GM12878 (cell line): Measurements from ENCODE around the gene DUSP8. TPM values are rescaled to one million over a fixed set of nuclear protein-coding genes. Genes with fewer than 3 reads are reported as not detected.

Experiments
- ATAC-seq: fragments of 200-7000 bp; cut with Tn5 transposase; 3 replicates; pipeline ENCODE4 v1.9.1; 2020; ENCODE audit warnings: mild to moderate bottlenecking, moderate library complexity
- BruUV-seq: library from RNA; stranded (reverse); fragments of 400-500 nt; replicated peaks from 2 replicates; lab custom pipeline; 2021; lab: Mats Ljungman, UMichigan
- CTCF ChIA-PET: fragments of 300-600 bp; sonication (Branson Sonifier 250); formaldehyde crosslinking; extraction: SDS; loops from one replicate; lab custom pipeline; 2021; ENCODE audit warnings: inconsistent platforms; lab: Yijun Ruan, JAX
- POLR2A ChIA-PET: fragments of 350-600 bp; formaldehyde crosslinking; extraction: SDS; loops from one replicate; lab custom pipeline; 2021; ENCODE audit warnings: inconsistent platforms; lab: Charles Lee
- RAD21 ChIA-PET: fragments of 300-600 bp; sonication (Branson Sonifier 250); formaldehyde crosslinking; loops from one replicate; lab custom pipeline; 2023; ENCODE audit warnings: antibody characterized with exemption; ENCODE audit not compliant: unreplicated experiment; lab: Charles Lee
- SMC1A ChIA-PET: fragments of 300-600 bp; sonication (Branson Sonifier 250); formaldehyde crosslinking; loops from one replicate; lab custom pipeline; 2023; ENCODE audit not compliant: unreplicated experiment, uncharacterized antibody; lab: Charles Lee
- DNase-seq: peaks from one replicate; pipeline ENCODE4 v3.0.0-alpha.2; 2011; ENCODE audit warnings: low read depth, low spot score
- FAIRE-seq: peaks from 3 replicates; lab custom pipeline; 2011; peaks lifted over from hg19 to GRCh38; lab: Jason Lieb, UNC
- H2AFZ ChIP-seq: 2 replicates; pipeline ENCODE4 v1.6.0; 2011; ENCODE audit warnings: low read depth, low read length, control low read depth; ENCODE audit not compliant: control insufficient read depth
- H3K27ac ChIP-seq: 2 replicates; pipeline ENCODE4 v1.5.1; 2011; ENCODE audit warnings: control low read depth; ENCODE audit not compliant: control insufficient read depth, insufficient read depth
- H3K27me3 ChIP-seq, 2 experiments: replicated peaks in 1 of 2; 2 replicates each; pipeline versions ENCODE4 v1.6.0 to v1.6.1; 2011; ENCODE audit warnings: low read length in 1 of 2; ENCODE audit not compliant: control insufficient read depth in 2 of 2, insufficient read depth in 2 of 2
- H3K36me3 ChIP-seq, 2 experiments: 2 replicates each; pipeline ENCODE4 v1.5.1; 2011; ENCODE audit warnings: low read length in 1 of 2; ENCODE audit not compliant: control insufficient read depth in 2 of 2, insufficient read depth in 2 of 2
- H3K4me1 ChIP-seq: 2 replicates; pipeline ENCODE4 v1.6.1; 2011; ENCODE audit warnings: mild to moderate bottlenecking, low read length, moderate library complexity, mixed read lengths; ENCODE audit not compliant: control insufficient read depth, insufficient read depth
- H3K4me2 ChIP-seq: 2 replicates; pipeline ENCODE4 v1.6.0; 2011; ENCODE audit warnings: control low read depth; ENCODE audit not compliant: control insufficient read depth, insufficient read depth
- H3K4me3 ChIP-seq: fragments of 200-600 bp; sonication (generic); 2 replicates; pipeline ENCODE4 v1.5.1; 2016
- H3K79me2 ChIP-seq: 2 replicates; pipeline ENCODE4 v1.6.0; 2011; ENCODE audit warnings: low read length; ENCODE audit not compliant: control insufficient read depth, insufficient read depth
- H3K9ac ChIP-seq: 2 replicates; pipeline ENCODE4 v1.8.0; 2011; ENCODE audit warnings: low read length, control low read depth, mixed read lengths; ENCODE audit not compliant: control insufficient read depth, insufficient read depth
- H3K9me3 ChIP-seq: replicated peaks from 3 replicates; pipeline ENCODE4 v1.5.1; 2011; ENCODE audit warnings: mild to moderate bottlenecking, low read length; ENCODE audit not compliant: control insufficient read depth, insufficient read depth
- H4K20me1 ChIP-seq: 2 replicates; pipeline ENCODE4 v1.6.0; 2011; ENCODE audit not compliant: control insufficient read depth, insufficient read depth
- GABPA ChIP-seq: IDR thresholded peaks from 2 replicates; pipeline ENCODE4 v1.6.1; 2014; ENCODE audit warnings: antibody characterized with exemption, low read depth, mild to moderate bottlenecking, inconsistent platforms
- KLF5 ChIP-seq: fragments of 450-650 bp; IDR thresholded peaks from 2 replicates; pipeline ENCODE4 v1.6.1; 2014; ENCODE audit warnings: mild to moderate bottlenecking; ENCODE audit not compliant: partially characterized antibody
- MEF2A ChIP-seq: IDR thresholded peaks from 2 replicates; pipeline ENCODE4 v1.6.1; 2011; ENCODE audit warnings: low read depth, mild to moderate bottlenecking, low read length, moderate library complexity; ENCODE audit not compliant: insufficient read depth
- NFIC ChIP-seq: IDR thresholded peaks from 2 replicates; pipeline ENCODE4 v1.6.1; 2012; ENCODE audit warnings: low read depth, mild to moderate bottlenecking, inconsistent platforms, low read length, moderate library complexity
- NR2C1 ChIP-seq: fragments of 450-650 bp; IDR thresholded peaks from 2 replicates; pipeline ENCODE4 v1.6.1; 2017; ENCODE audit warnings: antibody characterized with exemption, mild to moderate bottlenecking, moderate library complexity
- REST ChIP-seq: IDR thresholded peaks from 2 replicates; pipeline ENCODE4 v1.6.1; 2012; ENCODE audit warnings: mild to moderate bottlenecking, low read depth, low read length
- WGBS: methylation state at CpG from one replicate; pipeline ENCODE4 v1.1.6; 2016; ENCODE audit warnings: low lambda C conversion rate; ENCODE audit not compliant: insufficient replicate concordance, insufficient coverage; ENCODE audit errors: missing lambda C conversion rate; 5-methylcytosine and 5-hydroxymethylcytosine counted together
- in situ Hi-C: fragments of 300-500 bp; cut with MboI; formaldehyde crosslinking; loops from 9 replicates; pipeline ENCODE4 v1.14.3; 2018; ENCODE audit warnings: mixed read lengths
- intact Hi-C: fragments of 100-400 bp; cut with micrococcal nuclease; formaldehyde crosslinking; loops from one replicate; pipeline ENCODE4 v1.14.2; 2022; ENCODE audit not compliant: unreplicated experiment
- polyA plus RNA-seq, 11 experiments: library from polyadenylated mRNA; depleted of rRNA in 4 of 11; unstranded in 6 of 11; stranded (reverse) in 5 of 11; fragments of >200 nt; fragmentation: Nextera tagmentation in 4 of 11; fragmentation: Illumina TruSeq in 1 of 11; extraction: Ambion mirVana in 4 of 11; extraction: Trizol in 1 of 11; gene quantifications; 1 replicate in 1 of 11; 2 replicates in 10 of 11; pipeline versions ENCODE4 v1.2.1 to v1.2.3, GENCODE V29; 2011 to 2016; ENCODE audit warnings: inconsistent platforms in 2 of 11, missing spikeins in 2 of 11, low read depth in 1 of 11
- total RNA-seq, 4 experiments: library from RNA; depleted of rRNA in 3 of 4; stranded (reverse); fragments of >200 nt in 3 of 4; fragmentation: Illumina TruSeq in 1 of 4; extraction: Trizol in 1 of 4; gene quantifications; 2 replicates each; pipeline versions ENCODE4 v1.2.1 to v1.2.3, GENCODE V29; 2013 to 2021

Gene DUSP8
- total and polyA plus RNA-seq, 10 of the 15 experiments (the other 5 are each of a cell fraction or from before 2014, with no cell fraction given): 0.04 to 1.7 (median 0.26) TPM; not detected in 6

- WGBS: 9% methylated on average over 9 of the region's 58 CpGs
- intact Hi-C loops: loop anchor here (10.0 kb wide), 2 partner anchors 266 to 456 kb away; partner anchors contain the start of gene TOLLIP
- H2AFZ ChIP-seq: no peak overlapping the region
- ChIA-PET CTCF (no interaction called here), RAD21 (interaction anchor here (1.1 kb wide), 1 partner anchor 33 kb away, joined by 3 read pairs; no protein-coding TSS in a partner anchor), SMC1A (no interaction called here), POLR2A (no interaction called here)
- FAIRE-seq: no peak
- H3K27me3 ChIP-seq: peaks cover 3 to 10% of the 10 kb centered on the region in 2 experiments; a peak in 3 of 4 replicates
- H3K4me1 ChIP-seq: no peaks in the 10 kb centered on the region
- no peak overlapping the region for H3K4me2 ChIP-seq
- H3K27ac ChIP-seq: no peak overlapping the region
- no TSS peak for BruUV-seq
- H3K9ac ChIP-seq: no peak overlapping the region
- TF ChIP-seq REST (no peak), MEF2A (no peak), NR2C1 (no peak), GABPA (no peak), NFIC (no peak), KLF5 (no peak)
- TF ChIP-seq, all 136 proteins: peak for 0
- Histone ChIP-seq H3K9me3 (no peaks in the 10 kb centered on the region), H3K36me3 (no peaks in the 10 kb centered on the region), H4K20me1 (no peaks in the 10 kb centered on the region), H3K79me2 (no peaks in the 10 kb centered on the region), H3K4me3 (no peak overlapping the region)
- DNase-seq (no peak), ATAC-seq (no peak)
- in situ Hi-C loops: no loop called here
Measured at GRCh38 chr11:1570896-1571759, 943 bp downstream of the DUSP8 start.
